ENCODE results near the gene GNB1L.

GNB1L gene

GRCh38 chr22:19824212-19824925, 30.3 kb downstream of the GNB1L start:
- H3K4me3 ChIP-seq (replicated peaks in 1 of 2; ENCODE audit: low read depth in 2 of 2, low read length in 2 of 2) = no peak overlapping the region
- DNase-seq (ENCODE audit: low read depth in 2 of 2) = no peak
- TF ChIP-seq, protein P1, sequence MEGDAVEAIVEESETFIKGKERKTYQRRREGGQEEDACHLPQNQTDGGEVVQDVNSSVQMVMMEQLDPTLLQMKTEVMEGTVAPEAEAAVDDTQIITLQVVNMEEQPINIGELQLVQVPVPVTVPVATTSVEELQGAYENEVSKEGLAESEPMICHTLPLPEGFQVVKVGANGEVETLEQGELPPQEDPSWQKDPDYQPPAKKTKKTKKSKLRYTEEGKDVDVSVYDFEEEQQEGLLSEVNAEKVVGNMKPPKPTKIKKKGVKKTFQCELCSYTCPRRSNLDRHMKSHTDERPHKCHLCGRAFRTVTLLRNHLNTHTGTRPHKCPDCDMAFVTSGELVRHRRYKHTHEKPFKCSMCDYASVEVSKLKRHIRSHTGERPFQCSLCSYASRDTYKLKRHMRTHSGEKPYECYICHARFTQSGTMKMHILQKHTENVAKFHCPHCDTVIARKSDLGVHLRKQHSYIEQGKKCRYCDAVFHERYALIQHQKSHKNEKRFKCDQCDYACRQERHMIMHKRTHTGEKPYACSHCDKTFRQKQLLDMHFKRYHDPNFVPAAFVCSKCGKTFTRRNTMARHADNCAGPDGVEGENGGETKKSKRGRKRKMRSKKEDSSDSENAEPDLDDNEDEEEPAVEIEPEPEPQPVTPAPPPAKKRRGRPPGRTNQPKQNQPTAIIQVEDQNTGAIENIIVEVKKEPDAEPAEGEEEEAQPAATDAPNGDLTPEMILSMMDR (IDR thresholded peaks at IDR 0.05; ENCODE audit: low read depth, low read length) = no peak

GRCh38 chr22:19823902-19824211, 30.8 kb downstream of the GNB1L start:
- TF ChIP-seq, protein P1 (IDR thresholded peaks at IDR 0.05; ENCODE audit: low read depth, low read length) = no peak
- no peak for DNase-seq (ENCODE audit: low read depth in 2 of 2)
- H3K4me3 ChIP-seq (replicated peaks in 1 of 2; ENCODE audit: low read depth in 2 of 2, low read length in 2 of 2) = no peak overlapping the region

DNA sequence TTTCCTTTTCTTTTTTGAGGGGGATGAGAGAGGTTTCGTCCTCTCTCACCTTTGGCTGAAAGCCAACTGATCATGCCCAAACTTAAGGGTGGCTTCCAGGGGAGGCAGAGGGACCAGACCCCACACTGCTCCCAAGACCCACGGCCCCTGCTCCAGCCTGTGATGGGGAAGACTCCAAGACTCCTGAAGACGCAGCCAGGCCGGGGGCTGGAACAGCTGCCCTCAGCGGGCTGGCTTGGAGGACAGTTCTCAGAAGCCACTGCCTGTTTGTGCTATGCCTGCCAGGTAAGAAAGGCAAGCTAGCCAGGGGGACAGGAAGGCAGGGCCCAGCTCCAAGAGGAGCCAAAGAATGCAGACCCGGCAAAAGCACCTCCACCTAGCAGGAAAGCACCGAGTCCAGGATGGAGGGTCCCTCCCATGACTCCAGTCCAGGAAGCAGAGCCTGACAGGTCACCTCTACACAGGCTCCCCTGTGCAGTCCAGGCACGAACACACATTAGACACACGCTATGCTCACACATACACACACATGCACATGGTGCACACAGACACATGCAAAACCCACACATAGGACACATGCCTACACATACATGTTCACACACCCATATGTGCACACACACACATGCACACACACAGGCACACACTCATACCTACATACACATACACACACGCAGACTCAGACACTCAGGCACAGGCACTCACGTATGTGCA, 31.3 kb downstream of the GNB1L start:
- no peak for DNase-seq (ENCODE audit: low read depth in 2 of 2)
- TF ChIP-seq, protein P1 (IDR thresholded peaks at IDR 0.05; ENCODE audit: low read depth, low read length) = no peak
- no peak overlapping the region for H3K4me3 ChIP-seq (replicated peaks in 1 of 2; ENCODE audit: low read depth in 2 of 2, low read length in 2 of 2)

DNA sequence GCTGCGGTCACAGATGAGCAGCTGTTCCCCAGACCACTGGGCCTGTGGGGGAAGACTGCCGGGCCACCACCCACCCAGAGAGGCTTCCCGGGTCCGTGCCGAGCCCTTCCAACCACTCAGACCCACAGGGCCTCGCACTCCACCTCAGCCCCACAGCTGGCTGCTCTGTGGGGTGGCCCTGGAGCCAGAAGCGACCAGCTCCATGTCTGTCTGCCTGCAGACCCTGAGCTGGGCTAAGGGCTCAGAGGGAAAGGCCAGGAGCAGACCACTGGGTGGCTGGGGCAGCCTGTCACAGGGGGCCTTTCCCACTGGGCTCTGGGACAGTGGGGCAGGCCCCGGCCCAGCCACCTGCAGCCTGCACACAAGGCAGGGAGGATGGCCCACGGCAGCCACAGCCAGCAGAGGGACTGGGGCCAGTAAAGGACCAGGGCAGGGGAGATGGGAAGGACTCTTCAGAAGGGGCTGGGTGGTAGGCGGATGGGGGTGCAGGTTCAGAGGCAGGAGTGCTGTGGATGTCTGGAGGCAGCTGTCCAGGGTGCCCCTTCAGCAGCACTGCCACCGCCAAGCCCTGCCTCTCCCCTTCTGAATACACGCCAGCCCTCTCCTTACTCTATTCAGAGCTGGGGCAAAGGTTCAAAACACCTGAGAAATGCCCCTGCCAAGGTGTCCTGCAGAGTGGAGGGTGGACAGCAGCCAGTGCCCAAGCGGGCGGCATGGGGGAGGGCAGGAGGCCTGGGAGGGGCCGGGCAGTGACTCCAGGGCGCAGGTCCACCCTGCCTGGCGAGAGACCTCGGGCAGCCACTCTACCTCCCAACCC, 32.2 kb downstream of the GNB1L start:
- no peak for DNase-seq (ENCODE audit: low read depth in 2 of 2)
- TF ChIP-seq, protein P1 (IDR thresholded peaks at IDR 0.05; ENCODE audit: low read depth, low read length) = no peak
- no peak overlapping the region for H3K4me3 ChIP-seq (replicated peaks in 1 of 2; ENCODE audit: low read depth in 2 of 2, low read length in 2 of 2)

DNA sequence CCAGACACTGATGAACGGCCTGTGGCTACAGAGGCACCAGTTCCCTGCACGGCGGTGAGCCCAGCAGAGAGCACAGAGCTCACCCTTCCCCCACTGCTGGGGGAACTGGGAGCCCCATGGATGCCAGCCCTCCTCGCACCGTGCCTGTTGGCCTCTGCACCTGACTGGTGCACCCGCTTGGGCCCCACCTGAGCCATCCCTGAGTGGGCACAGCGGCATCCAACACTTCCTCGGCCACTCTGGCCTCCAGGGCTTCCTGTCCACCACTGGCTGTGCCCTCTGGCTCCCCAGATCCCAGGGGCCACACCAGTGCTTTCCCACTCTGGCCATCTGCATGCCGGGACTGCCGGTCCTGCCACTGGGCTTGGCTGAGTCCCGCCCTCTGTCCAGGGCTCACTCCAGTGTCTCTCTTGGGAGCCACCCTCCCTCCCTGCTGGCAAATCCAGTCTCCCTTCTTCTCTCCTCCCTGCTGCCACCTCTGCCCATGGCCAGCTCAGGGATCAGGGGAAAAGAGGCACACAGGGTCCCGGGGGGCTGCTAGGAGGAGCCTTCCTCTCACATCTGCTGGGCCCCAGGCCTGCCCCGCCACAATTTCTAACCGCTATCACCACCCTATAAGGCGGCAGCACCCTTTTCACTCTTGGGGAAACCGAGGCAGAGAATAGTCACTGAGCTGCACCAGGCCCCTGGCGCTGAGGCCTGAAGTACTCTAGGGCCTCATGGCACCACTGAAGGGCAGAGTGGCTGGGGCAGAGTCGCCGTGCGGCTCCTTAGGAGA, 33.0 kb downstream of the GNB1L start:
- TF ChIP-seq, protein P1 (IDR thresholded peaks at IDR 0.05; ENCODE audit: low read depth, low read length) = no peak

GRCh38 chr22:19820880-19821522, 33.7 kb downstream of the GNB1L start:
- TF ChIP-seq, protein P1 (IDR thresholded peaks at IDR 0.05; ENCODE audit: low read depth, low read length) = no peak
- DNase-seq (ENCODE audit: low read depth in 2 of 2) = no peak
- H3K4me3 ChIP-seq (replicated peaks in 1 of 2; ENCODE audit: low read depth in 2 of 2, low read length in 2 of 2) = no peak overlapping the region

More for the DNA sequence above, 33.0 kb downstream of the GNB1L start:
- DNase-seq (ENCODE audit: low read depth in 2 of 2) = no peak
- no peak overlapping the region for H3K4me3 ChIP-seq (replicated peaks in 1 of 2; ENCODE audit: low read depth in 2 of 2, low read length in 2 of 2)

Measured in cardiac fibroblast (primary cell).